ENCODE data around the gene EFNB3. TPM values are rescaled to one million over a fixed set of nuclear protein-coding genes. Genes with fewer than 3 reads are reported as not detected.

The EFNB3 gene
- polyA plus RNA-seq, 4 donors = 1.1 to 2.0 TPM; not detected in 2

DNA sequence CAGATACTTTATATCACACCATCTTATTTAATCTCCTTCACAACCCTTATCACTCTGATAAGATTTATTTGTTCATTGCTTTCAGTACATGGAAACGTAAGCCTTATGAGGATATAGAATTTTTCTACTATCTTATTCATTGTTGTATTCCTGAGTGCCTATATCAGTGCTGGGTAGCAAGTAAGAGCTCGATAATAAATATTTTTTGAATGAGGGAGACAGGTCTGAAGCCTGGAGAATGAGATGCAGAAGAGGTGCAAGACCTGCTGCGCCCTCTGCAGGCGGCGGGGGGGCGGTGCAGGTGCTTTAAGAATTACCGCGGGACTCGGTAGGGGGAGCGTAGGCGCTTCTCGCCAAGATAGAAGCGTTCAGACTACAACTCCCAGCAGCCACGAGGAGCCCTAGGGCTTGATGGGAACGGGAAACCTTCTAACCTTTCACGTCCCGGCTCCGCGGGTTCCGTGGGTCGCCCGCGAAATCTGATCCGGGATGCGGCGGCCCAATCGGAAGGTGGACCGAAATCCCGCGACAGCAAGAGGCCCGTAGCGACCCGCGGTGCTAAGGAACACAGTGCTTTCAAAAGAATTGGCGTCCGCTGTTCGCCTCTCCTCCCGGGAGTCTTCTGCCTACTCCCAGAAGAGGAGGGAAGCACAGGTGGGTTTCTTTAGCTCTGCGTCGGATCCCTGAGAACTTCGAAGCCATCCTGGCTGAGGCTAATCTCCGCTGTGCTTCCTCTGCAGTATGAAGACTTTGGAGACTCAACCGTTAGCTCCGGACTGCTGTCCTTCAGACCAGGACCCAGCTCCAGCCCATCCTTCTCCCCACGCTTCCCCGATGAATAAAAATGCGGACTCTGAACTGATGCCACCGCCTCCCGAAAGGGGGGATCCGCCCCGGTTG, 16.8 kb upstream of the EFNB3 start, which contains the start of gene WRAP53:
Gene WRAP53 (plus strand): TSS at position 570 of the 900 bp plus-strand sequence. CDS start 172 bp downstream, at position 742.
- Histone ChIP-seq H3K4me1 (ENCODE audit: control insufficient read depth in 3 of 3, insufficient read depth in 2 of 3, low read depth in 1 of 3, low read length in 2 of 3) (peaks cover 3 to 19% (median 5%) of the 10 kb centered on the region in 3 donors), H3K36me3 (ENCODE audit: control insufficient read depth in 3 of 3, insufficient read depth in 2 of 3, low read depth in 1 of 3, low read length in 3 of 3) (peaks cover 0 to 12% (median 3%) of the 10 kb centered on the region in 3 donors), H3K27me3 (ENCODE audit: control insufficient read depth in 3 of 3, insufficient read depth in 3 of 3, low read length in 3 of 3) (no peaks in the 10 kb centered on the region), H3K4me3 (ENCODE audit: low read depth in 1 of 3, low read length in 3 of 3) (peak within 1 kb of the TSS; percentile 72 to 97 (median 74)), H3K9me3 (ENCODE audit: control insufficient read depth in 2 of 2, insufficient read depth in 1 of 2, low read depth in 1 of 2, low read length in 1 of 2) (no peaks in the 10 kb centered on the region), H3K27ac (ENCODE audit: low read depth in 1 of 3, low read length in 2 of 3) (peak within 1 kb of the TSS; percentile 79 to 99 (median 97))
- FAIRE-seq (no peak), DNase-seq (peak; percentile 98)
- WGBS, 3 donors = 0 to 1% (median 0%) methylated on average over 51 of the region's 51 CpGs

DNA sequence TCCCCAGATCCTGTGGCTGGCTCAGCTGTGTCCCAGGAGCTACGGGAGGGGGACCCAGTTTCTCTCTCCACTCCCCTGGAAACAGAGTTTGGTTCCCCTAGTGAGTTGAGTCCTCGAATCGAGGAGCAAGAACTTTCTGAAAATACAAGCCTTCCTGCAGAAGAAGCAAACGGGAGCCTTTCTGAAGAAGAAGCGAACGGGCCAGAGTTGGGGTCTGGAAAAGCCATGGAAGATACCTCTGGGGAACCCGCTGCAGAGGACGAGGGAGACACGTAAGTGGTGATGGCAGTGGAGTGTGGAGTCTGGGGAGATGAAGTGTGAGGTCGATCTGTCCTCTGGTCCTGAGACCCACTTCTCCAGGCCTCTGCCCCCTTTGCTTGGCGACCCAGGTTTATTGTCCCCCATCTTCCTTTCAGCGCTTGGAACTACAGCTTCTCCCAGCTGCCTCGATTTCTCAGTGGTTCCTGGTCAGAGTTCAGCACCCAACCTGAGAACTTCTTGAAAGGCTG, 16.1 kb upstream of the EFNB3 start:
- Histone ChIP-seq H3K4me1 (ENCODE audit: control insufficient read depth in 3 of 3, insufficient read depth in 2 of 3, low read depth in 1 of 3, low read length in 2 of 3) (peaks cover 3 to 19% (median 5%) of the 10 kb centered on the region in 3 donors), H3K36me3 (ENCODE audit: control insufficient read depth in 3 of 3, insufficient read depth in 2 of 3, low read depth in 1 of 3, low read length in 3 of 3) (peaks cover 0 to 12% (median 3%) of the 10 kb centered on the region in 3 donors), H3K27me3 (ENCODE audit: control insufficient read depth in 3 of 3, insufficient read depth in 3 of 3, low read length in 3 of 3) (no peaks in the 10 kb centered on the region), H3K9me3 (ENCODE audit: control insufficient read depth in 2 of 2, insufficient read depth in 1 of 2, low read depth in 1 of 2, low read length in 1 of 2) (no peaks in the 10 kb centered on the region), H3K4me3 (ENCODE audit: low read depth in 1 of 3, low read length in 3 of 3) (peak overlapping the region; percentile 63 to 97 (median 67)), H3K27ac (ENCODE audit: low read depth in 1 of 3, low read length in 2 of 3) (peak overlapping the region in 2 of 3 donors; percentile 57 to 59)
- no peak for DNase-seq
- WGBS, 3 donors = 12 to 17% (median 17%) methylated on average over 13 of the region's 13 CpGs
- no peak for FAIRE-seq

DNA sequence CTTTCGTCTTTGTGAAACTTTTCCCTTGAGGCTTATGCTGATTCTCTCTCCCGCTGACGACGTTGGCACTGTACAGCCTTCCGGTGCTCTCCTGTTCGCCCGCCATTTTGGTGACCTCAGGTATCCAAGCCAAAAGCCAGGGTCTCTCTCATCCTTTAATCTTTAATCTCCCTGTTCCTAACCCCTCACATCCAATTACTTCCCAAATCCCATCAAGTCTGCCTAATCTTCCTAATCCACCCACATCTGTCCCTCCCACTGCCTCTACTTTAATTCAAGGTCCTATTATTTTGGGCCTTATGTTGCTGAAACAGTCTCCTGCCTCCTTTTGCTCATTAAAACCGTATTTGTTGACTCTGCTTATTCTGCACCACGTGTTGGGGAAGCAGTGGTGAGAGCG, 9.4 kb upstream of the EFNB3 start:
- Histone ChIP-seq H3K4me3 (ENCODE audit: low read depth in 1 of 3, low read length in 3 of 3) (no peak overlapping the region), H3K9me3 (ENCODE audit: control insufficient read depth in 2 of 2, insufficient read depth in 1 of 2, low read depth in 1 of 2, low read length in 1 of 2) (no peaks in the 10 kb centered on the region), H3K27me3 (ENCODE audit: control insufficient read depth in 3 of 3, insufficient read depth in 3 of 3, low read length in 3 of 3) (no peaks in the 10 kb centered on the region), H3K4me1 (ENCODE audit: control insufficient read depth in 3 of 3, insufficient read depth in 2 of 3, low read depth in 1 of 3, low read length in 2 of 3) (no peaks in the 10 kb centered on the region), H3K36me3 (ENCODE audit: control insufficient read depth in 3 of 3, insufficient read depth in 2 of 3, low read depth in 1 of 3, low read length in 3 of 3) (peaks cover 0 to 28% (median 0%) of the 10 kb centered on the region in 3 donors), H3K27ac (ENCODE audit: low read depth in 1 of 3, low read length in 2 of 3) (no peak overlapping the region)
- FAIRE-seq (no peak), DNase-seq (no peak)
- WGBS, 3 donors = 95 to 96% (median 95%) methylated on average over 10 of the region's 10 CpGs

DNA sequence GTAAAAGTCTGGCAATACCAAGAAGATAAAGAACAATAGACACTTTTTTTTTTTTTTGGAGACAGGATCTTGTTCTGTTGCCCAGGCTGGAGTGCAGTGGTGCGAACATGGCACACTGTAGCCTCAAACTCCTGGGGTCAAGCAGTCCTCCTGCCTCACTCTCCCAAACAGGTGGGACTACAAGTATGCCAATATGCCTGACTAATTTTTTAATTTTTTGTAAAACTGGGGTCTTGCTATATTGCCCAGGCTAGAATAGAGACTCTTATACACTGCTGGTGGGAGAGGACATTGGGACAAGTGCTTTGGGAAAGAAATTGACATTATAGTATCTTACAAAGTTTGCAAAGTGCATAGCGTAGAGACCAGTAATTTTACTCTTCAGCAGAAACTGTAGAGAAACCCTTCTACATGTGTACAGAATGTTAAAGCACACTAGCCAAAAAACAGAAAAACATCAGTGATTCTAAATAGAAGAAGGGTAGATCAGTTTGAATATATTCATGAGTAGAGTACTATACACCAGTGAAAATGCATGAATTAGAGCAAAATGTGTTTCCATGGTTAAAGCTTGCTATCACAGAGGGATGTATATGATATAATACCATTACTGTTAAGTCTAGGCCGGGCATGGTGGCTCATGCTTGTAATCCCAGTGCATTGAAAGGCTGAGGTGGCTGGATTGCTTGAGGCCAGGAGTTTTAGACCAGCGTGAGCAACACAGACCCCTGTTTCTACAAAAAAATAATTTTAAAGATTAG, 7.0 kb upstream of the EFNB3 start:
- 95 to 100% (median 99%) methylated on average over 4 of the region's 4 CpGs for WGBS, 3 donors
- Histone ChIP-seq H3K4me3 (ENCODE audit: low read depth in 1 of 3, low read length in 3 of 3) (no peak overlapping the region), H3K27me3 (ENCODE audit: control insufficient read depth in 3 of 3, insufficient read depth in 3 of 3, low read length in 3 of 3) (no peaks in the 10 kb centered on the region), H3K36me3 (ENCODE audit: control insufficient read depth in 3 of 3, insufficient read depth in 2 of 3, low read depth in 1 of 3, low read length in 3 of 3) (peaks cover 3 to 45% (median 7%) of the 10 kb centered on the region in 3 donors), H3K9me3 (ENCODE audit: control insufficient read depth in 2 of 2, insufficient read depth in 1 of 2, low read depth in 1 of 2, low read length in 1 of 2) (no peaks in the 10 kb centered on the region), H3K4me1 (ENCODE audit: control insufficient read depth in 3 of 3, insufficient read depth in 2 of 3, low read depth in 1 of 3, low read length in 2 of 3) (no peaks in the 10 kb centered on the region), H3K27ac (ENCODE audit: low read depth in 1 of 3, low read length in 2 of 3) (no peak overlapping the region)
- FAIRE-seq = no peak
- DNase-seq = no peak

DNA sequence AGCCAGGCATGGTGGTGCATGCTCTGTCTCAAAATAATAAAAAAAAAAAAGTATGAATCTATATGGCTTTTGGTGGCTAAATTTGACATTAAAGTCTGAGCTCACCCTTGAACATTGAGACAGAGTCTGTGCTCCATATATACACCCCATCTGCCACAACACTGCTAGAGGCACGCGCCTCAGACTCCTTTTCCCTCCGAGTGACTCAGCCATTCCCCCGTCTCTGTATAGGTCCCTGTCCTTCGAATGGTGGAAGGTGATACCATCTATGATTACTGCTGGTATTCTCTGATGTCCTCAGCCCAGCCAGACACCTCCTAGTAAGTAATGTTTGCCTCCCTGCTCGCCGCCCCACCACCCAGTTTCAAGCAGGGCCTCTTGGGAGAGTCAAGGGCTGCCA, 4.5 kb upstream of the EFNB3 start:
- H3K4me1 ChIP-seq (ENCODE audit: control insufficient read depth in 3 of 3, insufficient read depth in 2 of 3, low read depth in 1 of 3, low read length in 2 of 3) = peaks cover 0 to 13% (median 0%) of the 10 kb centered on the region in 3 donors
- 97 to 100% (median 98%) methylated on average over 7 of the region's 7 CpGs for WGBS, 3 donors
- peaks cover 0 to 2% of the 10 kb centered on the region in 2 donors for H3K9me3 ChIP-seq (ENCODE audit: control insufficient read depth in 2 of 2, insufficient read depth in 1 of 2, low read depth in 1 of 2, low read length in 1 of 2)
- DNase-seq (no peak), FAIRE-seq (no peak)
- H3K36me3 ChIP-seq (ENCODE audit: control insufficient read depth in 3 of 3, insufficient read depth in 2 of 3, low read depth in 1 of 3, low read length in 3 of 3) = peaks cover 3 to 31% (median 7%) of the 10 kb centered on the region in 3 donors
- no peak overlapping the region for H3K4me3 ChIP-seq (ENCODE audit: low read depth in 1 of 3, low read length in 3 of 3)
- H3K27me3 ChIP-seq (ENCODE audit: control insufficient read depth in 3 of 3, insufficient read depth in 3 of 3, low read length in 3 of 3) = peaks cover 10 to 24% (median 10%) of the 10 kb centered on the region in 3 donors
- no peak overlapping the region for H3K27ac ChIP-seq (ENCODE audit: low read depth in 1 of 3, low read length in 2 of 3)

DNA sequence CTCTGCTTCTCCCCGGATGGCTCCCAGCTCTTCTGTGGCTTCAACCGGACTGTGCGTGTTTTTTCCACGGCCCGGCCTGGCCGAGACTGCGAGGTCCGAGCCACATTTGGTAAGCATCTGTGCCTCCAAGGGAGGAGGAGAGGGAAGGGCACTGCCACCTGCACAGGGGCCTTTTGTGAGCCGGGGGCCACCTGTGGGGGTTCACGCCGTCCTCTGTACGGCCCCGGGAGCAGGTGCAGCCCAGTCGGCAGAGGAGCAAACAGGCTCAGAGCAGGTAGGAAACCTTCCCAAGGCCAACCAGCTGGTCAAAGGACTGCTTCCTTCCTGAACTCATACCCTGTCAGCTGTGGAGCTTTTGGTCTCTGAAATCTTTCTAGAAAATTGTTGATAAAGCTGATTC, 3.3 kb upstream of the EFNB3 start:
- Histone ChIP-seq H3K36me3 (ENCODE audit: control insufficient read depth in 3 of 3, insufficient read depth in 2 of 3, low read depth in 1 of 3, low read length in 3 of 3) (peaks cover 3 to 28% (median 7%) of the 10 kb centered on the region in 3 donors), H3K4me1 (ENCODE audit: control insufficient read depth in 3 of 3, insufficient read depth in 2 of 3, low read depth in 1 of 3, low read length in 2 of 3) (peaks cover 0 to 17% (median 0%) of the 10 kb centered on the region in 3 donors), H3K9me3 (ENCODE audit: control insufficient read depth in 2 of 2, insufficient read depth in 1 of 2, low read depth in 1 of 2, low read length in 1 of 2) (peaks cover 0 to 2% of the 10 kb centered on the region in 2 donors), H3K27ac (ENCODE audit: low read depth in 1 of 3, low read length in 2 of 3) (no peak overlapping the region), H3K4me3 (ENCODE audit: low read depth in 1 of 3, low read length in 3 of 3) (no peak overlapping the region), H3K27me3 (ENCODE audit: control insufficient read depth in 3 of 3, insufficient read depth in 3 of 3, low read length in 3 of 3) (peaks cover 10 to 36% (median 14%) of the 10 kb centered on the region in 3 donors)
- DNase-seq = no peak
- 93 to 95% (median 94%) methylated on average over 14 of the region's 14 CpGs for WGBS, 3 donors
- FAIRE-seq = no peak

DNA sequence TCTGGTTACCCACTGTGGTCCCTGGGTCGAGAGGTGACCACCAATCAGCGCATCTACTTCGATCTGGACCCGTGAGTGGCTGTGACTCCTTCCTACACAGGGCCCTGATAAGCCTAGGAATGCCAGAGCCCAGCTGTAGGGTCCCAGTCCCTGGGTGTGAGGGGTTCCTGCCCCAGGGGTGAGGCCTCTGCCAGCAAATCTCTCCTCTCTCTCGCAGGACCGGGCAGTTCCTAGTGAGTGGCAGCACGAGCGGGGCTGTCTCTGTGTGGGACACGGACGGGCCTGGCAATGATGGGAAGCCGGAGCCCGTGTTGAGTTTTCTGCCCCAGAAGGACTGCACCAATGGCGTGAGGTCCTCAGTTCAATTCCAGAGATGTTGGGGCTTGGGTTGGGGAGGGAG, 2.2 kb upstream of the EFNB3 start:
- peaks cover 3 to 26% (median 7%) of the 10 kb centered on the region in 3 donors for H3K36me3 ChIP-seq (ENCODE audit: control insufficient read depth in 3 of 3, insufficient read depth in 2 of 3, low read depth in 1 of 3, low read length in 3 of 3)
- no peak overlapping the region for H3K4me3 ChIP-seq (ENCODE audit: low read depth in 1 of 3, low read length in 3 of 3)
- peaks cover 10 to 46% (median 17%) of the 10 kb centered on the region in 3 donors for H3K27me3 ChIP-seq (ENCODE audit: control insufficient read depth in 3 of 3, insufficient read depth in 3 of 3, low read length in 3 of 3)
- 92% methylated on average over 13 of the region's 13 CpGs for WGBS, 3 donors
- peaks cover 0 to 17% (median 0%) of the 10 kb centered on the region in 3 donors for H3K4me1 ChIP-seq (ENCODE audit: control insufficient read depth in 3 of 3, insufficient read depth in 2 of 3, low read depth in 1 of 3, low read length in 2 of 3)
- no peak overlapping the region for H3K27ac ChIP-seq (ENCODE audit: low read depth in 1 of 3, low read length in 2 of 3)
- peaks cover 0 to 2% of the 10 kb centered on the region in 2 donors for H3K9me3 ChIP-seq (ENCODE audit: control insufficient read depth in 2 of 2, insufficient read depth in 1 of 2, low read depth in 1 of 2, low read length in 1 of 2)
- DNase-seq = no peak
- FAIRE-seq = no peak

Data from small intestine (tissue), 7 donors.